Measurements from ENCODE around the gene ASPSCR1. TPM values are rescaled to one million over a fixed set of nuclear protein-coding genes. Genes with fewer than 3 reads are reported as not detected.

Gene ASPSCR1
- total RNA-seq, 4 donors from 2014 or later, result 21.0 to 61.7 (median 41.3) TPM

DNA sequence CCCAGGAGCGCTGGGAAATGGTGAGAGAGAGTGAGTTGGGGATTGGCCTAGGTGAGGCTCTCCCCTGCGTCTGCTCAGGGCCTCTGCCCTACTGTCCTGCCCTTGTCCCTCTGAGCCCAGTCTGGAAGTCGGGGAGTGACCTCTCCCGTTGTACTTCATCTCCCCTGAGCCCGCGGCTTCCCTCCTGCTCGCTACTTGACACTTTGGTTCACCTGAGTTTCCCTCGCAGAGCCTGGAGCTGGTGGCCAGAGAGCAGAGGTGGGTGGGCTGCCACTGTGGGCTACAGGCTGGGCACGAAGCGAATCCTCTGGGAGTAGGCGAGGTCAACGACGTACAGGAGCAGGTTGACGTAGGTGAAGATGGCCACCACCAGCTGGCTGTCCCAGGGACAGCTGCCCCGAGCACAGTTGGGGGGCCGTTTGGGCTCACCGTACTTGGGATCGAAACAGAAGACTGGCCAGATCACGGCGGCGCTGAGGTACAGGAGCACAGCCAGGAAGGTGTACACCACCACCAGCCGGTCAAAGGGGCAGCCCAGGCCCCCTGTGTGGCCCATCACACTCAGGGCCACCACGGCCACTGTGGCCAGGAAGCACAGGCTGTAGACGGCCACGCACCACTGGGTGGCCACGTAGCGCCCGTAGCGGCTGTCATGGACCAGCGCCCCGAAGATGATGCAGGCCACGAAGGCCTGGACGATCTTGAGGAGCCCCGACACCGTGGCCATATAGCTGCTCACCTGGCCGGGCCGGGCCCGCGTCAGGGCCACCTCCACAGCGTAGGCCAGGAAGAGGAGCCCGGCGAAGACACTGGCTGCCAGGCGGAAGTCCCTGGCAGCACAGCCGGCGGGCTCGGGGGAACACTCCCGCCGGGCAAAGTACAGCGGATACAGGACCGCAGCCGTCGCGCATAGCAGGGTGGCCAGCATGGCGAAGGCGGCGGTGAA, 36.6 kb upstream of the ASPSCR1 start:
- peaks cover 5 to 21% (median 14%) of the 10 kb centered on the region in 4 donors for H3K4me1 ChIP-seq
- peaks cover 36% of the 10 kb centered on the region for H3K27me3 ChIP-seq
- TF ChIP-seq, protein P1, sequence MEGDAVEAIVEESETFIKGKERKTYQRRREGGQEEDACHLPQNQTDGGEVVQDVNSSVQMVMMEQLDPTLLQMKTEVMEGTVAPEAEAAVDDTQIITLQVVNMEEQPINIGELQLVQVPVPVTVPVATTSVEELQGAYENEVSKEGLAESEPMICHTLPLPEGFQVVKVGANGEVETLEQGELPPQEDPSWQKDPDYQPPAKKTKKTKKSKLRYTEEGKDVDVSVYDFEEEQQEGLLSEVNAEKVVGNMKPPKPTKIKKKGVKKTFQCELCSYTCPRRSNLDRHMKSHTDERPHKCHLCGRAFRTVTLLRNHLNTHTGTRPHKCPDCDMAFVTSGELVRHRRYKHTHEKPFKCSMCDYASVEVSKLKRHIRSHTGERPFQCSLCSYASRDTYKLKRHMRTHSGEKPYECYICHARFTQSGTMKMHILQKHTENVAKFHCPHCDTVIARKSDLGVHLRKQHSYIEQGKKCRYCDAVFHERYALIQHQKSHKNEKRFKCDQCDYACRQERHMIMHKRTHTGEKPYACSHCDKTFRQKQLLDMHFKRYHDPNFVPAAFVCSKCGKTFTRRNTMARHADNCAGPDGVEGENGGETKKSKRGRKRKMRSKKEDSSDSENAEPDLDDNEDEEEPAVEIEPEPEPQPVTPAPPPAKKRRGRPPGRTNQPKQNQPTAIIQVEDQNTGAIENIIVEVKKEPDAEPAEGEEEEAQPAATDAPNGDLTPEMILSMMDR (IDR thresholded peaks at IDR 0.05), result no peak
- TF ChIP-seq EP300 (IDR thresholded peaks at IDR 0.05; ENCODE audit: low read depth) (no peak), POLR2A (IDR thresholded peaks at IDR 0.05) (no peak), POLR2AphosphoS5 (IDR thresholded peaks at IDR 0.05) (no peak)
- in situ Hi-C loops (cut with MboI; ENCODE audit: low pct_ligation_motif_present in 1 of 4, low pct_unique_long_range_greater_than_20kb in 1 of 4, low sequenced_read_pairs in 3 of 4) (no loop called here), intact Hi-C loops (cut with DNase I; ENCODE audit: low total_unique reads) (no loop called here)
- 77% methylated on average over 49 of the region's 56 CpGs; no CpG with 5 or more reads in 1 of the 2 donors for WGBS, 2 donors (ENCODE audit: low coverage in 1 of 2)
- no peaks in the 10 kb centered on the region for H3K36me3 ChIP-seq
- DNase-seq, result no peak
- H3K27ac ChIP-seq, result no peak overlapping the region
- no peak overlapping the region for H3K4me3 ChIP-seq
- no peaks in the 10 kb centered on the region for H3K9me3 ChIP-seq

DNA sequence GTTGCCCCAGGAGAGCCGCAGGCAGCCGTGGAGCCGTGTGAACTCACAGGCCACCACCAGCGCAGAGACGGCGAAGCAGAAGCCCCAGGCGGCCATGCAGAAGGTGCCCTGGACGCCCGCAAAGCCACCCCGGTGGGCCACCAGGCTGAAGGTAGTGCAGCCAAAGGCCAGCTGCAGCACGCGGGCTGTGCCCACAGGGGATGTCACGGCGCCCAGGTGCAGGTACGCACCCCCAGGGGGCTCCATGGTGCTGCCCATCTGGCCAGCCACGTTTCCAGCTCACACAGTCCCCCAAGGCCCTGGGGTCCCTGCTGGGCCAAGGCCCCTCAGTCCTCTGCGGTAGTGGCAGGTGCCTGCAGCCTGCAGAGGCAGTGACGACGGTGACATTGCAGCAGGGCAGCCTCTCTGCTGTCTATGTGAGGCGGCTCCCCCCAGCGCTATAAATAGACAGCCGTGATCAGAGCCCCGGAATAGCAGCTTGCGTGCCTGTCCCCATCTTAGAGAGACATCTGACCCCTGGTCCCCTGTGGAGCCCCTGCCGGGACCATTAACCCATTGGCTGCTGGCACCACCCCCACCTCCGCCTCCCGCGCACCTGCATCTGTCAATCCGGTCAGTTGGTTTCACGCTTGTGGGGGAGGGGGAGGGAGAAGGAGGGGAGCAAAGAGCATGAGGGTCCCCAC, 35.8 kb upstream of the ASPSCR1 start:
- H3K27me3 ChIP-seq, result peaks cover 36% of the 10 kb centered on the region
- H3K36me3 ChIP-seq, result no peaks in the 10 kb centered on the region
- DNase-seq, result no peak
- no peak for TF ChIP-seq EP300 (IDR thresholded peaks at IDR 0.05; ENCODE audit: low read depth)
- TF ChIP-seq, protein P1 (IDR thresholded peaks at IDR 0.05), result no peak
- no peak for TF ChIP-seq POLR2AphosphoS5 (IDR thresholded peaks at IDR 0.05)
- no peak for TF ChIP-seq POLR2A (IDR thresholded peaks at IDR 0.05)
- H3K9me3 ChIP-seq, result no peaks in the 10 kb centered on the region
- H3K4me1 ChIP-seq, result peaks cover 3 to 13% (median 11%) of the 10 kb centered on the region in 4 donors
- H3K4me3 ChIP-seq, result no peak overlapping the region
- intact Hi-C loops (cut with DNase I; ENCODE audit: low total_unique reads), result no loop called here
- 46% methylated on average over 30 of the region's 30 CpGs; no CpG with 5 or more reads in 1 of the 2 donors for WGBS, 2 donors (ENCODE audit: low coverage in 1 of 2)
- H3K27ac ChIP-seq, result no peak overlapping the region
- in situ Hi-C loops (cut with MboI; ENCODE audit: low pct_ligation_motif_present in 1 of 4, low pct_unique_long_range_greater_than_20kb in 1 of 4, low sequenced_read_pairs in 3 of 4), result no loop called here

DNA sequence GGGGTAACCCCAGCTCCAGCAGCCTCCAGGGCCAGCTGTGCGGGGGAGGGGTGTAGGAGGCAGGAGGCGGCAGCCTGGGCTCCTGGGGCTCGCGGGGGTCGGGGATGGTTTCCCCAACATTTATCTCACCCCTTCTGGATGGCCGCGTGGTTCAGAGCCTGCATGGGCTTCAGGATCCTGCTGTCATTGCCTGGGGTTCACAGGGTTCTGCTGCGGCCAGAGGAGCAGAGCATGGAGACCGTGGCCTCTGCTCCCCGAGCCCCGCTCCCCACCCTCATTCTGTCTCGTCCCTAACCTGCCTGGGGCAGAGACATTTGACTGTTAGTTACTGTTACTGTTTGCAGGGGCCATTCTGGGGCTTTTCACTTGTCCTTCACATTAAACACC, 35.3 kb upstream of the ASPSCR1 start:
- Histone ChIP-seq H3K27me3 (peaks cover 36% of the 10 kb centered on the region), H3K9me3 (no peaks in the 10 kb centered on the region), H3K4me3 (no peak overlapping the region), H3K27ac (no peak overlapping the region), H3K36me3 (no peaks in the 10 kb centered on the region), H3K4me1 (peaks cover 0 to 9% (median 7%) of the 10 kb centered on the region in 4 donors)
- WGBS, 2 donors (ENCODE audit: low coverage in 1 of 2), result 53% methylated on average over 11 of the region's 12 CpGs; no CpG with 5 or more reads in 1 of the 2 donors
- DNase-seq, result no peak
- intact Hi-C loops (cut with DNase I; ENCODE audit: low total_unique reads), result no loop called here
- in situ Hi-C loops (cut with MboI; ENCODE audit: low pct_ligation_motif_present in 1 of 4, low pct_unique_long_range_greater_than_20kb in 1 of 4, low sequenced_read_pairs in 3 of 4), result no loop called here
- TF ChIP-seq POLR2AphosphoS5 (IDR thresholded peaks at IDR 0.05) (no peak), EP300 (IDR thresholded peaks at IDR 0.05; ENCODE audit: low read depth) (no peak), POLR2A (IDR thresholded peaks at IDR 0.05) (no peak)
- TF ChIP-seq, protein P1 (IDR thresholded peaks at IDR 0.05), result no peak

DNA sequence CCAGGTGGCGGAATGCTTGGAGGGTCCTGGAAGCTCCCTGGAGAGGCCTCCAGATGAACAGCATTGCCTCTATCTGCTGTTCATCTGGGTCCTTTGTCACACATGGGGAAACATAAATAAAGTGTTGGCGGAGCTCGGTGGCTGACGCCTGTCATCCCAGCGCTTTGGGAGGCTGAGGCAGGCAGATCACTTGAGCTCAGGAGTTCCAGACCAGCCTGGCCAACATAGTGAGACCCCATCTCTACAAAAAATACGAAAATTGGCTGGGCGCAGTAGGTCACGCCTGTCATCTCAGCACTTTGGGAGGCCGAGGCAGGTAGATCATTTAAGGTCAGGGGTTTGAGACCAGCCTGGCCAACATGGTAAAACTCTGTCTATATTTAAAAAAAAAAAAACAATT, 32.6 kb upstream of the ASPSCR1 start:
- Histone ChIP-seq H3K4me3 (no peak overlapping the region), H3K4me1 (peaks cover 0 to 6% (median 0%) of the 10 kb centered on the region in 4 donors), H3K27me3 (peaks cover 34% of the 10 kb centered on the region), H3K36me3 (no peaks in the 10 kb centered on the region), H3K9me3 (no peaks in the 10 kb centered on the region), H3K27ac (no peak overlapping the region)
- intact Hi-C loops (cut with DNase I; ENCODE audit: low total_unique reads), result no loop called here
- 86% methylated on average over 9 of the region's 9 CpGs; no CpG with 5 or more reads in 1 of the 2 donors for WGBS, 2 donors (ENCODE audit: low coverage in 1 of 2)
- DNase-seq, result no peak
- in situ Hi-C loops (cut with MboI; ENCODE audit: low pct_ligation_motif_present in 1 of 4, low pct_unique_long_range_greater_than_20kb in 1 of 4, low sequenced_read_pairs in 3 of 4), result no loop called here
- TF ChIP-seq, protein P1 (IDR thresholded peaks at IDR 0.05), result no peak
- TF ChIP-seq POLR2AphosphoS5 (IDR thresholded peaks at IDR 0.05), result no peak
- no peak for TF ChIP-seq POLR2A (IDR thresholded peaks at IDR 0.05)
- no peak for TF ChIP-seq EP300 (IDR thresholded peaks at IDR 0.05; ENCODE audit: low read depth)

Measured in transverse colon (tissue), 4 donors.